ENCODE results near the gene CD300A. TPM values are rescaled to one million over a fixed set of nuclear protein-coding genes. Genes with fewer than 3 reads are reported as not detected.

CD300A gene
- total RNA-seq, 2 experiments from 2014 or later = 2.2 to 2.4 TPM

- H3K27ac Mint-ChIP-seq = peak overlapping the region; percentile 28
- H3K36me3 Mint-ChIP-seq (ENCODE audit: low read depth) = peaks cover 17% of the 10 kb centered on the region
- DNase-seq (peak; percentile 50), ATAC-seq (peak; percentile 32)
- intact Hi-C loops (cut with micrococcal nuclease) = no loop called here
- POLR2A ChIA-PET = no interaction called here
- H3K9me3 Mint-ChIP-seq = peaks cover 19% of the 10 kb centered on the region
- no peaks in the 10 kb centered on the region for H3K27me3 Mint-ChIP-seq
- H3K4me3 Mint-ChIP-seq = no peak overlapping the region
- no peak for TF ChIP-seq CTCF (IDR thresholded peaks at IDR 0.05)
- CTCF ChIA-PET = interaction anchor here (1.5 to 1.6 kb wide), 2 partner anchors 95 to 106 kb away, joined by 4 to 6 read pairs; no protein-coding TSS in a partner anchor
- H3K4me1 Mint-ChIP-seq (ENCODE audit: low read depth) = peaks cover 53% of the 10 kb centered on the region
Observed at GRCh38 chr17:74474043-74474792, 7.8 kb downstream of the CD300A start.

GRCh38 chr17:74475189-74475588 is 8.8 kb downstream of the CD300A start:
- Mint-ChIP-seq H3K9me3 (peaks cover 19% of the 10 kb centered on the region), H3K27me3 (no peaks in the 10 kb centered on the region), H3K36me3 (ENCODE audit: low read depth) (peaks cover 19% of the 10 kb centered on the region), H3K4me1 (ENCODE audit: low read depth) (peaks cover 56% of the 10 kb centered on the region), H3K4me3 (no peak overlapping the region), H3K27ac (no peak overlapping the region)
- DNase-seq (no peak), ATAC-seq (no peak)
- CTCF ChIA-PET = interaction anchor here (1.0 to 1.5 kb wide), 2 partner anchors 20 to 107 kb away, joined by 3 to 4 read pairs; no protein-coding TSS in a partner anchor
- POLR2A ChIA-PET = no interaction called here
- TF ChIP-seq CTCF (IDR thresholded peaks at IDR 0.05) = no peak
- intact Hi-C loops (cut with micrococcal nuclease) = no loop called here

GRCh38 chr17:74477411-74477810 is 11.0 kb downstream of the CD300A start:
- Mint-ChIP-seq H3K27ac (peak overlapping the region; percentile 23), H3K4me3 (no peak overlapping the region), H3K36me3 (ENCODE audit: low read depth) (peaks cover 19% of the 10 kb centered on the region), H3K9me3 (peaks cover 19% of the 10 kb centered on the region), H3K4me1 (ENCODE audit: low read depth) (peaks cover 54% of the 10 kb centered on the region), H3K27me3 (no peaks in the 10 kb centered on the region)
- intact Hi-C loops (cut with micrococcal nuclease) = no loop called here
- ChIA-PET CTCF (interaction anchor here (1.0 to 1.4 kb wide), 4 partner anchors 20 to 110 kb away, joined by 3 to 4 read pairs (median 3); no protein-coding TSS in a partner anchor), POLR2A (no interaction called here)
- ATAC-seq = no peak
- TF ChIP-seq CTCF (IDR thresholded peaks at IDR 0.05) = no peak
- DNase-seq = no peak

GRCh38 chr17:74478420-74479100 is 12.1 kb downstream of the CD300A start:
- Mint-ChIP-seq H3K4me3 (peak overlapping the region; percentile 24), H3K27me3 (no peaks in the 10 kb centered on the region), H3K9me3 (peaks cover 19% of the 10 kb centered on the region), H3K27ac (peak overlapping the region; percentile 92), H3K4me1 (ENCODE audit: low read depth) (peaks cover 52% of the 10 kb centered on the region), H3K36me3 (ENCODE audit: low read depth) (peaks cover 19% of the 10 kb centered on the region)
- ChIA-PET CTCF (interaction anchor here (0.6 to 2.0 kb wide), 6 partner anchors 22 to 111 kb away, joined by 3 to 11 read pairs (median 4); no protein-coding TSS in a partner anchor), POLR2A (no interaction called here)
- DNase-seq (peak; percentile 77), ATAC-seq (peak; percentile 88)
- no peak for TF ChIP-seq CTCF (IDR thresholded peaks at IDR 0.05)
- intact Hi-C loops (cut with micrococcal nuclease) = no loop called here

All from activated CD8-positive, alpha-beta T cell treated with anti-CD3 and anti-CD28 coated beads for 36 hours (primary cell).